ENCODE measurements around the gene RAG2.

The RAG2 gene

GRCh38 chr11:36550385-36551115, 47.5 kb downstream of the RAG2 start:
- DNase-seq (ENCODE audit: low spot score), result no peak

Measured in globus pallidus (tissue), 1 donor.